ENCODE measurements around the gene TEKTIP1.

Gene TEKTIP1

GRCh38 chr19:3572132-3572854, 33.3 kb downstream of the TEKTIP1 start:
- Histone ChIP-seq H3K4me3 (IDR thresholded peaks at IDR 0.05; ENCODE audit: insufficient read depth, low read depth, low read length) (no peak overlapping the region), H3K79me2 (ENCODE audit: insufficient read depth, low read depth) (peaks cover 5% of the 10 kb centered on the region; the same call in 1 of the 2 replicates), H3K4me2 (peak overlapping the region; percentile 61), H3K4me1 (ENCODE audit: low read depth, poor library complexity, severe bottlenecking) (peaks cover 3% of the 10 kb centered on the region), H3K36me3 (ENCODE audit: insufficient read depth) (no peaks in the 10 kb centered on the region), H2AFZ (ENCODE audit: low read depth) (peak overlapping the region; percentile 64), H3K27me3 (ENCODE audit: insufficient read depth, low read depth) (no peaks in the 10 kb centered on the region), H3K27ac (no peak overlapping the region), H3K9ac (no peak overlapping the region), H4K20me1 (ENCODE audit: insufficient read depth) (no peaks in the 10 kb centered on the region)
- no peak for TF ChIP-seq CTCF (conservative IDR thresholded peaks at IDR 0.05; ENCODE audit: low read depth, low read length)

- H3K79me2 ChIP-seq (ENCODE audit: insufficient read depth, low read depth): peaks cover 5% of the 10 kb centered on the region; the same call in 1 of the 2 replicates
- H3K27ac ChIP-seq: peak within 1 kb of the TSS; percentile 67
- TF ChIP-seq CTCF (conservative IDR thresholded peaks at IDR 0.05; ENCODE audit: low read depth, low read length): no peak
- no peak within 1 kb of the TSS for H3K4me3 ChIP-seq (IDR thresholded peaks at IDR 0.05; ENCODE audit: insufficient read depth, low read depth, low read length)
- no peaks in the 10 kb centered on the region for H4K20me1 ChIP-seq (ENCODE audit: insufficient read depth)
- H2AFZ ChIP-seq (ENCODE audit: low read depth): peak within 1 kb of the TSS; percentile 64
- H3K9ac ChIP-seq: peak within 1 kb of the TSS; percentile 88
- no peaks in the 10 kb centered on the region for H3K27me3 ChIP-seq (ENCODE audit: insufficient read depth, low read depth)
- peaks cover 3% of the 10 kb centered on the region for H3K4me1 ChIP-seq (ENCODE audit: low read depth, poor library complexity, severe bottlenecking)
- peak within 1 kb of the TSS; percentile 80 for H3K4me2 ChIP-seq
- no peaks in the 10 kb centered on the region for H3K36me3 ChIP-seq (ENCODE audit: insufficient read depth)
Observed at GRCh38 chr19:3572855-3573161, 33.8 kb downstream of the TEKTIP1 start, which contains the start of gene HMG20B. Gene HMG20B, plus strand, starts transcription at chr19:3572944. Its CDS starts 366 bp downstream, at chr19:3573310.

- Histone ChIP-seq H3K36me3 (ENCODE audit: insufficient read depth) (no peaks in the 10 kb centered on the region), H3K27ac (peak overlapping the region; percentile 67), H4K20me1 (ENCODE audit: insufficient read depth) (no peaks in the 10 kb centered on the region), H3K27me3 (ENCODE audit: insufficient read depth, low read depth) (no peaks in the 10 kb centered on the region), H3K4me2 (peak overlapping the region; percentile 80), H3K4me3 (IDR thresholded peaks at IDR 0.05; ENCODE audit: insufficient read depth, low read depth, low read length) (no peak overlapping the region), H2AFZ (ENCODE audit: low read depth) (peak overlapping the region; percentile 26; the same call in 1 of the 2 replicates), H3K79me2 (ENCODE audit: insufficient read depth, low read depth) (peaks cover 5% of the 10 kb centered on the region; the same call in 1 of the 2 replicates), H3K4me1 (ENCODE audit: low read depth, poor library complexity, severe bottlenecking) (peaks cover 3% of the 10 kb centered on the region), H3K9ac (peak overlapping the region; percentile 88)
- TF ChIP-seq CTCF (conservative IDR thresholded peaks at IDR 0.05; ENCODE audit: low read depth, low read length): no peak
Observed at GRCh38 chr19:3573162-3573857, 34.3 kb downstream of the TEKTIP1 start.

- no peak overlapping the region for H3K4me3 ChIP-seq (IDR thresholded peaks at IDR 0.05; ENCODE audit: insufficient read depth, low read depth, low read length)
- H2AFZ ChIP-seq (ENCODE audit: low read depth): no peak overlapping the region
- H3K9ac ChIP-seq: peak overlapping the region; percentile 88; the same call in 1 of the 2 replicates
- H3K4me2 ChIP-seq: peak overlapping the region; percentile 80; the same call in 1 of the 2 replicates
- H3K79me2 ChIP-seq (ENCODE audit: insufficient read depth, low read depth): peaks cover 5% of the 10 kb centered on the region; the same call in 1 of the 2 replicates
- H3K4me1 ChIP-seq (ENCODE audit: low read depth, poor library complexity, severe bottlenecking): peaks cover 3% of the 10 kb centered on the region
- no peaks in the 10 kb centered on the region for H3K36me3 ChIP-seq (ENCODE audit: insufficient read depth)
- H3K27ac ChIP-seq: no peak overlapping the region
- H4K20me1 ChIP-seq (ENCODE audit: insufficient read depth): no peaks in the 10 kb centered on the region
- TF ChIP-seq CTCF (conservative IDR thresholded peaks at IDR 0.05; ENCODE audit: low read depth, low read length): no peak
- H3K27me3 ChIP-seq (ENCODE audit: insufficient read depth, low read depth): no peaks in the 10 kb centered on the region
Observed at GRCh38 chr19:3573858-3574637, 35.1 kb downstream of the TEKTIP1 start.
